Thyroid gland (tissue), 4 donors: Measurements from ENCODE around the gene NPIPB6. TPM values are rescaled to one million over a fixed set of nuclear protein-coding genes. Genes with fewer than 3 reads are reported as not detected.
A peak's percentile ranks its signal among the peaks of the same experiment; 100 is the strongest.
"Not testable (repeated sequence)": the region's sequence is repeated elsewhere in the genome, so short reads cannot be mapped to it uniquely, and the experiment has no call there.

Source experiments
- DNase-seq, 2 donors: peaks; one replicate each; pipeline ENCODE4 v3.0.0-alpha.2; 2019
- H3K27ac ChIP-seq, 3 donors: fragments of 200-600 bp; sonication (generic); 1 replicate in 2 of 3; 2 replicates in 1 of 3; pipeline ENCODE4 v1.5.1; 2016 to 2019; ENCODE audit warnings: mild to moderate bottlenecking in 1 of 3, moderate library complexity in 1 of 3
- H3K27me3 ChIP-seq: fragments of 200-600 bp; sonication (generic); one replicate; pipeline ENCODE4 v1.5.1; 2019
- H3K36me3 ChIP-seq, 2 donors: fragments of 200-600 bp; sonication (generic); one replicate each; pipeline ENCODE4 v1.5.1; 2016 to 2019
- H3K4me1 ChIP-seq, 2 donors: fragments of 200-600 bp; sonication (generic); one replicate each; pipeline ENCODE4 v1.5.1; 2017 to 2019
- H3K4me3 ChIP-seq, 3 donors: fragments of 200-600 bp; sonication (generic); replicated peaks in 1 of 3; 1 replicate in 2 of 3; 2 replicates in 1 of 3; pipeline ENCODE4 v1.5.1; 2016; ENCODE audit warnings: mild to moderate bottlenecking in 1 of 3
- H3K9me3 ChIP-seq: fragments of 200-600 bp; sonication (generic); one replicate; pipeline ENCODE4 v1.5.1; 2017
- WGBS, 2 donors: methylation state at CpG; one replicate each; pipeline ENCODE4 v1.1.5; 2017; 5-methylcytosine and 5-hydroxymethylcytosine counted together
- intact Hi-C: fragments of 100-400 bp; cut with DNase I; formaldehyde crosslinking; loops from one replicate; pipeline ENCODE4 v1.15.1; 2023
- total RNA-seq, 4 donors: library from RNA; depleted of rRNA; stranded (reverse); fragments of >200 nt; gene quantifications; one replicate each; pipeline ENCODE4 v1.2.3, GENCODE V29; 2016

NPIPB6 gene
- total RNA-seq: 10 to 100 TPM in 1 of 4 donors, 1 to 10 TPM in 2, not detected in 1; 2.5 to 10.5 (median 6.3) TPM

DNA sequence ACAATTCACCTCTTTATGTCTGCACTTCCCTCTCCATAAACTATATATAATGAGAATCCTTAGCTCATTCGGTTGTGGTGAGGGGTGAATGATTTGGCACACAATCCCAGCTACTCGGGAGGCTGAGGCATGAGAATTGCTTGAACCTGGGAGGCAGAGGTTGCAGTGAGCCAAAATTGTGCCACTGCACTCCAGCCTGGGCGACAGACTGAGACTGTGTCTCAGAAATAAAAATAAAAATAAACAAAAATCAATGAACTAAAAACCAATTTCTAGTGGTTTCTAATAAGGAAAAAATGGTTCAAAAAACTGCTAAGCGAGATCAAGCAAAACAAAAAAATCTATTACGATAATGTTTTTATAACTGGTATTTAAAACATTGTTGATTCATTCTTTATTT lies at the start of gene NPIPB6:
TSS of gene NPIPB6 (minus strand) at position 101 of the 400 bp plus-strand sequence. CDS start 686 bp downstream, outside the sequence.
- H3K27ac ChIP-seq, H3K27me3 ChIP-seq, intact Hi-C loops: not testable (repeated sequence)

DNA sequence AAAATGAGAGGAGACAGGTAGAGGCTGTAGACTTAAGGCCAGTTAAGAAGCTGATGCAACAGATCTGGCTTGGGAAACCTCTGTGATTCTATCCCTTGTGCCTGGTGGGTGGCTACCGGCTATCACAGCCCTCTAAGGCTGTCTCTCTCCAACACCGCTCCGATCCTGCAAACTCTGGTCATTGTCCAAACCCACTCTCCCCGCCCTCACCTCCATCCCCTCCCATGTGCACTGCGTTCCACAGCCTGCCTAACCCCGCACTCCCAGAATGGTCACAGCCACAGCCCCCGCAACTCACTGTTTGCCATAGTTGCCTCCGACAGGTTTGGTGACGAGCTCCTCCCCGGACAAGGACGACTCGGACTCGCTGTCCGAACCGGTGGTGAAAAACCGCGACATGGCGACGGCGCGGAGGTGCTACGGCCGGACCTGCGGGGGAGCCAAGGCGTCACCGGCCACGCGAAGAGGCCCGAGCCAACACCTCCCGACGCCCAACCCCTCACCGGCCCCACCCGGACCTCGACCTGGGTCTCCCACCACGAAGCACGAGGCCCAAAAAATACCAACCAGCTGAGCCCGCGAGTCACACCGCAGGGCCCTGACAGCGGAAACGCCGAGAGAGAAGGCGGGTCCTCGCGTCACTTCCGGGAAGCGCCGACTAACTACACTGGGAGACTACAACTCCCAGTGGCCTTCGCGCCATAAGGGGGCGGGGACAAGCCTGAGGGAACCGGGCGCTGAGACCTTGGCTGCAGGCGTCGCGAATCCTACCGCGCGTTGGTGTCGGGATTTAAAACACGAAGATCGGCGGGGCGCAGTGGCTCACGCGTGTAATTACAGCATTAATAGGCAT lies 40.1 kb upstream of the NPIPB6 start, which contains the start of gene EIF3CL:
TSS of gene EIF3CL (minus strand) at position 622 of the 853 bp plus-strand sequence. CDS start at position 399, 223 bp downstream.
- WGBS, 2 donors: no CpG with 5 or more reads among the region's 66 CpGs
- intact Hi-C loops, H3K27me3 ChIP-seq, H3K4me3 ChIP-seq, H3K9me3 ChIP-seq, H3K27ac ChIP-seq, H3K4me1 ChIP-seq, H3K36me3 ChIP-seq, DNase-seq: not testable (repeated sequence)

More for the DNA sequence above, at the start of gene NPIPB6:
- not testable (repeated sequence) for H3K36me3 ChIP-seq, H3K4me1 ChIP-seq, H3K4me3 ChIP-seq, DNase-seq, H3K9me3 ChIP-seq
- WGBS, 2 donors: no CpG with 5 or more reads among the region's 5 CpGs

DNA sequence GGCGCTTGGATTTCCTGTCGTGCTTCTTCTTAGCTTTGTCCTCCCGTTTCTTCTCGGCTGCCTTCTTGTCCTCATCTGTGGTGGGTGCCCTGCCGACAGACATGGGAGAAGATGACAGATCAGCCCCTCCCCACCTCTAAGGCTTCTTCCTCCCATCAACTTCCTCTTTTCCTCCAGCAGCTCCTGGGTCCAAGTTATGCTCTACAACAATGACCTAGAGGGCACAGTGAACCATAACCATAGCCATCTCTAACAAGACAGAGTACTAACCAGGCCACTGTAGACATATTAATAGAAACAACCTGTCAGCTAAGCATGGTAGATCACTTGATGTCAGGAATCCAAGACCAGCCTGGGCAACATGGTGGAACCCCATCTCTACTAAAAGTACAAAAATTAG lies 28.7 kb upstream of the NPIPB6 start:
- not testable (repeated sequence) for H3K27ac ChIP-seq

DNA sequence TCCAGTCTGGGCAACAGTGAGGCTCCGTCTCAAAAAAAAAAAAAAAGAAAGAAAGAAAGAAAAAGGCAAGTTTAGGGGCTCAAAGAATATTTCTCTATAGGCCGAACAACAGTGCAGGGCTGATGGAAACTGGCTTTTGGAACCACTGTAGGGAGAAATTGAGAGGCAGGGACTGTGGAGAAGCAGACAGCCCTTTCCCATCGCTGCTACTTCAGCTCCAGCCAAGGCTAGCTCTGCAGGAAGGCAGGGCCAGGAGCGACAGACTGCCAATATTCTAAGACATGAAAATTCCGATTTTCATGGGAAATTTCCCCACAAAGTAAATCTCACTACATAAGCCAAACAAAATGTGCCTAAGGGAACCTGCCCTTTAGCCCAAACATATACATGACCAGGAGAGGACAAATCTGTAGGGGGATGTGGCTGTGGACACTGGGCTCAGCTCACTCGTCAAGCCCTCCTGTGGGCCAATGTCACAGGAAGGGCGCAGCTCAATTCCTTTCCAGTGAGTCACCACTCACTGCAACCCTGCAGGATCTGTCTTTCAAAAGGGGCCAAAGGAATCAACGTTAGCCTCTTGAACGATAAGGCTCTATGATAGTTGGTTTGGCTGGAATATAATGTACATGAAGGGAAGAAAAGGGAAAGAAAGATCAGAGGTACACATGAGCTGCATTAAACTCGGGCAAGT lies 19.0 kb upstream of the NPIPB6 start:
- H3K4me1 ChIP-seq, intact Hi-C loops: not testable (repeated sequence)
- WGBS, 2 donors: 93% methylated on average over 2 of the region's 10 CpGs

More for the DNA sequence above, 28.7 kb upstream of the NPIPB6 start:
- H3K36me3 ChIP-seq, DNase-seq, H3K9me3 ChIP-seq, H3K4me1 ChIP-seq, intact Hi-C loops, H3K27me3 ChIP-seq, H3K4me3 ChIP-seq: not testable (repeated sequence)
- no CpG with 5 or more reads among the region's 5 CpGs for WGBS, 2 donors

DNA sequence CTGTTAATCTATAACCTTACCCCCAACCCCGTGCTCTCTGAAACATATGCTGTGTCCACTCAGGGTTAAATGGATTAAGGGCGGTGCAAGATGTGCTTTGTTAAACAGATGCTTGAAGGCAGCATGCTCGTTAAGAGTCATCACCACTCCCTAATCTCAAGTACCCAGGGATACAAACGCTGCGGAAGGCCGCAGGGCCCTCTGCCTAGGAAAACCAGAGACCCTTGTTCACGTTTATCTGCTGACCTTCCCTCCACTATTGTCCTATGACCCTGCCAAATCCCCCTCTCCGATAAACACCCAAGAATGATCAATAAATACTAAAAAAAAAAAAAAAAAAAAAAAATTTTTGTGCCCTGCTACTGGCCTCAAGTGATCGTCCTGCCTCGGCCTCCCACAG lies 14.5 kb upstream of the NPIPB6 start:
- H3K27me3 ChIP-seq, DNase-seq, intact Hi-C loops, H3K4me3 ChIP-seq, H3K27ac ChIP-seq, H3K36me3 ChIP-seq, H3K9me3 ChIP-seq, H3K4me1 ChIP-seq: not testable (repeated sequence)
- 81 to 86% methylated on average over 8 of the region's 10 CpGs for WGBS, 2 donors

More for the DNA sequence above, 19.0 kb upstream of the NPIPB6 start:
- not testable (repeated sequence) for H3K4me3 ChIP-seq, H3K27me3 ChIP-seq, DNase-seq, H3K27ac ChIP-seq, H3K9me3 ChIP-seq, H3K36me3 ChIP-seq

DNA sequence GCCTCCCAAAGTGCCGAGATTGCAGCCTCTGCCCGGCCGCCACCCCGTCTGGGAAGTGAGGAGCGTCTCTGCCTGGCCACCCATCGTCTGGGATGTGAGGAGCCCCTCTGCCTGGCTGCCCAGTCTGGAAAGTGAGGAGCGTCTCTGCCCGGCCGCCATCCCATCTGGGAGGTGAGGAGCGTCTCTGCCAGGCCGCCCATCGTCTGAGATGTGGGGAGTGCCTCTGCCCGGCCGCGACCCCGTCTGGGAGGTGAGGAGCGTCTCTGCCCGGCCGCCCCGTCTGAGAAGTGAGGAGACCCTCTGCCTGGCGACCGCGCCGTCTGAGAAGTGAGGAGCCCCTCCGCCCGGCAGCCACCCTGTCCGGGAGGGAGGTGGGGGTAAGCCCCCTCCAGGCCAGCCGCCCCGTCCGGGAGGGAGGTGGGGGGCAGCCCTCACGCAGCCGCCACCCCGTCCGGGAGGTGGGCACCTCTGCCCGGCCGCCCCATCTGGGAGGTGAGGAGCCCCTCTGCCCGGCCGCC lies 13.9 kb upstream of the NPIPB6 start:
- H3K36me3 ChIP-seq, H3K27me3 ChIP-seq, H3K4me3 ChIP-seq, H3K4me1 ChIP-seq, H3K27ac ChIP-seq, intact Hi-C loops, H3K9me3 ChIP-seq, DNase-seq: not testable (repeated sequence)
- 100% methylated on average over 3 to 4 of the region's 38 CpGs for WGBS, 2 donors

DNA sequence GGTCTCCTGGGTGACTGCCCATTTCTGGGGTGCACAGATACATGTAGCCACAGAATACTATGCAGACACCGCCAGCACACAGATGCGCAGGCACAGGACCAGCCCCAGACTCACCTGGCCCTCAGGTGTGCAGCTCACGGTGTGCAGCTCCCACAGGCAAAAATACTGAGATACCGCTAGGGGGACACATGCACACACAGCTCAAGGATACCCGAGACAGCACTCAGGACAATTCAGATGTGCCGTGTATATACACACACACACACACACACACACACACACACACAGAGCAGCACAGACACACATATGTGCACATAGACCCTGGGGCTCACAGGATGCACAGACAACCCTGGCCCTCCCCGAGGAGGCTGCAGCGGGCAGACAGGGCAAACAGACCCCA lies 11.8 kb upstream of the NPIPB6 start:
- H3K4me3 ChIP-seq, H3K9me3 ChIP-seq, H3K27me3 ChIP-seq, H3K36me3 ChIP-seq, H3K27ac ChIP-seq, intact Hi-C loops, H3K4me1 ChIP-seq: not testable (repeated sequence)
- no CpG with 5 or more reads among the region's 8 CpGs for WGBS, 2 donors
- peak; percentile 8 to 22 for DNase-seq

DNA sequence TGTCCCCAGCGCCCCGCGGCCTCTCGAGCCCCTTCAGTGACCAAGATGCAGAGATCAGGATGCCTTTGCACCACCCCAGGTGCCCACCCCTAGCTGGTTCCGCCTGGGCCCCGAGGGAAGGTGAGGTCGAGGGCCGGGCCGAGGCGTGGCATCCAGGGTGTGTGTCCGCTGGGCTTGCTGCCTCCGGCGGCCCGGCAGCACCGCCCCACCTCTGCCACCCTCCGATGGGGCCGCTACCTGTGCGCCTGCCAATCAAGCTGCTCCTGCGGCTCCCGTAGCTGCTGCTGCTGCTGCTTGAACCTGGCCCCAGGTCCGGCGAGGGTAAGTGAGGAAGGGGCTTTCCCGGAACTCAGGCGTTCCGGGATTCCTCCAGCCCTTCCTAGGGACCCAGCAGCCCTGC lies 11.0 kb upstream of the NPIPB6 start:
- H3K27ac ChIP-seq, H3K4me3 ChIP-seq, H3K27me3 ChIP-seq, H3K4me1 ChIP-seq, DNase-seq, intact Hi-C loops, H3K9me3 ChIP-seq, H3K36me3 ChIP-seq: not testable (repeated sequence)
- WGBS, 2 donors: 0% methylated on average over 2 of the region's 25 CpGs; no CpG with 5 or more reads in 1 of the 2 donors

DNA sequence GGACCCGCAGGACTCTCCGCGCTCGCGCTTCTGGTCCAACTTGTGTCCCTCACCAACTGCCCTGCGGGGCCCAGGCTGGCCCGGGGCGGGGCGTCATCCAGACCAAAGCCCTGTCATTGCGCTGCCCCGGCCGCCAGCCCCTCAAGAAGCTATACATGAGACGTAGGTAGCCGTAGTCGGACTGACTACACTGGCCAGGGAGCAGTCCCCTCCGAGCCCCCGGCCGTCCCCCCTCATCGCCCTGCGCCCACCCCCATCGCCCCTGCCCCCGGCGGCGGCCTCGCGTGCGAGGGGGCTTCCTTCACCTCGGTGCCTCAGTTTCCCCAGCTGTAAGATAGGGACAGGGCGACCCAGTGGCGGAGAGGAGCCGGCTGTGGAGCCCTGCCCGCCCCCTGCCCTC lies 4.6 kb upstream of the NPIPB6 start:
- DNase-seq, H3K27ac ChIP-seq, H3K27me3 ChIP-seq, intact Hi-C loops, H3K4me3 ChIP-seq, H3K9me3 ChIP-seq, H3K4me1 ChIP-seq, H3K36me3 ChIP-seq: not testable (repeated sequence)
- 26% methylated on average over 10 of the region's 32 CpGs; no CpG with 5 or more reads in 1 of the 2 donors for WGBS, 2 donors
